ENCODE data around the gene LHPP.
"Not testable (repeated sequence)": the region's sequence is repeated elsewhere in the genome, so short reads cannot be mapped to it uniquely, and the experiment has no call there.

The LHPP gene

GRCh38 chr10:124576526-124577420 is 115.2 kb downstream of the LHPP start:
- no peak for DNase-seq (ENCODE audit: insufficient read length, low spot score)
- TF ChIP-seq SPI1 (IDR thresholded peaks at IDR 0.05; ENCODE audit: low read depth, low read length) (no peak), TAF1 (IDR thresholded peaks at IDR 0.05; ENCODE audit: low read depth, low read length) (no peak), POLR2AphosphoS5 (IDR thresholded peaks at IDR 0.05; ENCODE audit: low read depth, low read length) (no peak), PAX5 (IDR thresholded peaks at IDR 0.05; ENCODE audit: insufficient read depth, low read length, severe bottlenecking) (no peak), POLR2A (IDR thresholded peaks at IDR 0.05; ENCODE audit: low read depth, low read length) (no peak), POU2F2 (IDR thresholded peaks at IDR 0.05; ENCODE audit: low read depth, low read length) (no peak)
- FAIRE-seq = no peak

- TF ChIP-seq POLR2A (IDR thresholded peaks at IDR 0.05; ENCODE audit: low read depth, low read length) (no peak), TAF1 (IDR thresholded peaks at IDR 0.05; ENCODE audit: low read depth, low read length) (no peak)
- no peak for FAIRE-seq
- no peak for DNase-seq (ENCODE audit: insufficient read length, low spot score)
These were observed 116.0 kb downstream of the LHPP start for GRCh38 chr10:124577651-124578050.

- FAIRE-seq = no peak
These were observed 116.8 kb downstream of the LHPP start for GRCh38 chr10:124578231-124579010.

GRCh38 chr10:124579011-124579399 is 117.4 kb downstream of the LHPP start:
- TF ChIP-seq SPI1 (IDR thresholded peaks at IDR 0.05; ENCODE audit: low read depth, low read length) (no peak), POLR2A (IDR thresholded peaks at IDR 0.05; ENCODE audit: low read depth, low read length) (no peak), POU2F2 (IDR thresholded peaks at IDR 0.05; ENCODE audit: low read depth, low read length) (no peak), POLR2AphosphoS5 (IDR thresholded peaks at IDR 0.05; ENCODE audit: low read depth, low read length) (no peak), TAF1 (IDR thresholded peaks at IDR 0.05; ENCODE audit: low read depth, low read length) (no peak), PAX5 (IDR thresholded peaks at IDR 0.05; ENCODE audit: insufficient read depth, low read length, severe bottlenecking) (no peak)
- no peak for FAIRE-seq
- DNase-seq (ENCODE audit: insufficient read length, low spot score) = no peak

More at GRCh38 chr10:124578231-124579010, 116.8 kb downstream of the LHPP start:
- TF ChIP-seq TAF1 (IDR thresholded peaks at IDR 0.05; ENCODE audit: low read depth, low read length) (no peak), SPI1 (IDR thresholded peaks at IDR 0.05; ENCODE audit: low read depth, low read length) (no peak), POLR2AphosphoS5 (IDR thresholded peaks at IDR 0.05; ENCODE audit: low read depth, low read length) (no peak), POU2F2 (IDR thresholded peaks at IDR 0.05; ENCODE audit: low read depth, low read length) (no peak)
- DNase-seq (ENCODE audit: insufficient read length, low spot score) = no peak

- FAIRE-seq (no peak), DNase-seq (ENCODE audit: insufficient read length, low spot score) (no peak)
- TF ChIP-seq POLR2A (IDR thresholded peaks at IDR 0.05; ENCODE audit: low read depth, low read length) = no peak
- no peak for TF ChIP-seq TAF1 (IDR thresholded peaks at IDR 0.05; ENCODE audit: low read depth, low read length)
- TF ChIP-seq POU2F2 (IDR thresholded peaks at IDR 0.05; ENCODE audit: low read depth, low read length) = no peak
These were observed 124.5 kb downstream of the LHPP start for GRCh38 chr10:124586142-124586541.

- peak; percentile 43 for FAIRE-seq
- TF ChIP-seq POU2F2 (IDR thresholded peaks at IDR 0.05; ENCODE audit: low read depth, low read length) = no peak
- no peak for TF ChIP-seq TAF1 (IDR thresholded peaks at IDR 0.05; ENCODE audit: low read depth, low read length)
- no peak for TF ChIP-seq PAX5 (IDR thresholded peaks at IDR 0.05; ENCODE audit: insufficient read depth, low read length, severe bottlenecking)
- no peak for TF ChIP-seq POLR2AphosphoS5 (IDR thresholded peaks at IDR 0.05; ENCODE audit: low read depth, low read length)
- TF ChIP-seq POLR2A (IDR thresholded peaks at IDR 0.05; ENCODE audit: low read depth, low read length) = no peak
- TF ChIP-seq SPI1 (IDR thresholded peaks at IDR 0.05; ENCODE audit: low read depth, low read length) = no peak
- no peak for DNase-seq (ENCODE audit: insufficient read length, low spot score)
These were observed 126.2 kb downstream of the LHPP start for GRCh38 chr10:124587811-124588211.

GRCh38 chr10:124588341-124588735 is 126.7 kb downstream of the LHPP start:
- DNase-seq (ENCODE audit: insufficient read length, low spot score); FAIRE-seq: not testable (repeated sequence)

GRCh38 chr10:124588736-124589490 is 127.3 kb downstream of the LHPP start:
- no peak for DNase-seq (ENCODE audit: insufficient read length, low spot score)
- no peak for FAIRE-seq
- TF ChIP-seq SPI1 (IDR thresholded peaks at IDR 0.05; ENCODE audit: low read depth, low read length) = no peak

GRCh38 chr10:124589491-124590041 is 127.9 kb downstream of the LHPP start:
- TF ChIP-seq POLR2AphosphoS5 (IDR thresholded peaks at IDR 0.05; ENCODE audit: low read depth, low read length) (no peak), POLR2A (IDR thresholded peaks at IDR 0.05; ENCODE audit: low read depth, low read length) (no peak), TAF1 (IDR thresholded peaks at IDR 0.05; ENCODE audit: low read depth, low read length) (no peak)
- DNase-seq (ENCODE audit: insufficient read length, low spot score) = no peak
- FAIRE-seq = no peak
